NCI-H446 treated with DMSO at 0.1 percent for 48 hours (cell line): ENCODE measurements around the gene NACC2.
A peak's percentile ranks its signal among the peaks of the same experiment; 100 is the strongest.
"Not testable (repeated sequence)": the region's sequence is repeated elsewhere in the genome, so short reads cannot be mapped to it uniquely, and the experiment has no call there.

Experiments
- DNase-seq: peaks from one replicate; lab custom pipeline; 2025; lab: John Stamatoyannopoulos, UW

The NACC2 gene

DNA sequence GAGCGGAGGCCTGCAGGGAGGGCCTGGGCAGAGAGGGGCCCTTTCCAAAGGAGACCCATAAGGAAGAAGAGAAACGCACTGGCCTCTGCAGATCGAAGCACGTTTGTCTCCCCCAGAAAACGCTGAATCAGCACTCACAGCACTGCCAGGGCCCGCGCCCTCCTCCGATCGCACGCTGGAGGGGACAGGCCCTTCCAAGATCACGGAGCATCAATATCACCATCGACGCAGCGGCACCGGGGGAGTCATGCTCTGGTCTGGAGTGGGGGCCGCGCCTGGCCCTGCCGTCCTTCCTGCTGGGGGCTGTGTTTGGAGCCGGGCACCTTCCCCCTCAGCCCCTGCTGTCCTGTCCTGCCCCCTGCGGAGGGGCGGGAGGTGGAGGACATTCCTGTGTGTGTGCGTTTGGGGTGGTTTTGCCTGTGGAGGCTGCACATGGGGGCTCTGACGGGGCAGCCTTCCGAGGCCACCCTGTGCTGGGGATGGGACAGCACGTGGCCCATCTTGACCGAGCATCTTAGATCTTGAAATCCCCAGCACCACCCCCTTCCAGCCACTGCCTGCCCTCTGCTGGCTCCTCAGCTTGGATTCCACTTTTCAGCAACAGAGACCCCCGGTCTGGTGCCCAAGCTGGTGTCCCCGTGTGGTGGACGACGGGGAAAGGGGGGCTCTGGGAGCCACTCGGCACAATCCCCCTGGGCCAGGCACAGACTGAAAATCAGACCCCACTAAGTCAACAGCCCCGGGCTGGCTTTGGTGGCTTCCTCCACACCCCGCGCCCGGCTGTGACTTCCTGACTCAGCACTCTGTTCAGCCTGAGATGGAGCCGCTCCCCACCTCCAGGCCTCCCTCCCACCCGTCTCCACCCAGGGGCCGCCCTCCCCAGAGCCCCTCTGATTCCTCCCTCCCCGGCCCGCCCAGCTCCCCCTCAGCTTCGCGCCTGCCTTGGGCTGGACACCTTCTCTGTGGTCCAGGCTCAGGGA is 15.3 kb upstream of the NACC2 start:
- no peak for DNase-seq

DNA sequence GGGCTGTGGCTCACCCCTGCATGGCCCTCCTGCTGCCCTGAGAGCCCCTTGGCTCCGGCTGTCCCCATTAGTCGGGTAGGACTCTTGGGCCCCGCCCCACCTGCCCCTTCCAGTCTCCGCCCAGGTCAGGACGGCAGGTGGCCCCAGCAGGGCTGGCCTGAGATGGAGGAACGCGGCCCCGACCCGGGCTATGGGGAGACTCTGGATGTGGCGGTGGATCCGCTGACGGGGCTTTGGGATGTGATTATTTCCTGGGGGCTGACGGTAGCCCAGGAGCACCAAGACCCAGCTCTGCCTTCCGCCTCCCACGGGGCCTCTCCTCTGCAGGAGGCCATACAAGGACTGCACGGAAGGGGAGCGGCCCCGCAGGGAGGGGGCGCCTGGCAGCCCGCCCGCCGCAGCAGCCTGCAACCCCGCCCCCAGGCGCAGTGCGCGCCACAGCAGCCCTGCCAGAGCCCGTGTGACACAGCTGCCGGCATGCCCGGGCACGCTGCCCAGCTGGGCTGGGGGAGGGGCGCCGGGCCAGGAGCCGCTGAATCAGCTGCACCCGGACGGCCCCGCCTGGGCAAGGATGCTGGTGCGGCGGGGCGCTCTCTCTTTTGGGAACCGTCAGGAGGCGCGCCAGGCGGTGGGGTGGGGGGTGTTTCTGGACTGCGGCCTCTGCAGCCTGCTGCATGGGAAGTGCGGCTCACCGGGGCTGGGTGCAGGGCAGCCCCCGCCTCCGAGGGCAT is 14.4 kb upstream of the NACC2 start:
- peak; percentile 43 for DNase-seq

DNA sequence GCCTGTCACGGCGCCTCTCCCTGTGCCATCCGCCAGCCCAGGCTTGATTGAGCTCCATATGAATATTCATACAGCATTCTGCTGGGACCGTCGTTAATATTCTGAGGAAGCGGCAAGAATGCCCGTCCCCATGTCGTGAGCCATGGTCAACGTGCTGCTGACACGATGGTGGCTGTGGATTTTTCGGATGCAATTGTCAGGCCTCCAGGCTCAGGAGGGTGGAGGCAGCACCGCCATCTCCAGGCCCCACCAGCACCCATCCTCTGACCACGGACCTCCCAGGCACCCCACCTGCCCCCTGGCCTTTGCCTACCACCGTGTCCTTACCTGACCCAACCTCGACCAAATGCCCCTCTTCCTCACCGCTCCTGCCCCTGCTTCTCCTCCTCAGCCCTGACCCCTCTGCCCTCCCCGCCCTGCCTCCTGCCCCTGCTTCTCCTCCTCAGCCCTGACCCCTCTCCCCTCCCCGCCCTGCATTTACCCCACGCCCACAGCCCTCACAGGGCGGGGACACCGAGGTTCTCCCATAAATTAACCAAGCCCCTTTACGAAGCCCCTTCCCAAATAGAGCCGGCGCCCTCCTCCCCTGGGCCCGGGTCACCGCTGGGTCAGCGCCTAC is 13.7 kb upstream of the NACC2 start:
- DNase-seq: no peak

DNA sequence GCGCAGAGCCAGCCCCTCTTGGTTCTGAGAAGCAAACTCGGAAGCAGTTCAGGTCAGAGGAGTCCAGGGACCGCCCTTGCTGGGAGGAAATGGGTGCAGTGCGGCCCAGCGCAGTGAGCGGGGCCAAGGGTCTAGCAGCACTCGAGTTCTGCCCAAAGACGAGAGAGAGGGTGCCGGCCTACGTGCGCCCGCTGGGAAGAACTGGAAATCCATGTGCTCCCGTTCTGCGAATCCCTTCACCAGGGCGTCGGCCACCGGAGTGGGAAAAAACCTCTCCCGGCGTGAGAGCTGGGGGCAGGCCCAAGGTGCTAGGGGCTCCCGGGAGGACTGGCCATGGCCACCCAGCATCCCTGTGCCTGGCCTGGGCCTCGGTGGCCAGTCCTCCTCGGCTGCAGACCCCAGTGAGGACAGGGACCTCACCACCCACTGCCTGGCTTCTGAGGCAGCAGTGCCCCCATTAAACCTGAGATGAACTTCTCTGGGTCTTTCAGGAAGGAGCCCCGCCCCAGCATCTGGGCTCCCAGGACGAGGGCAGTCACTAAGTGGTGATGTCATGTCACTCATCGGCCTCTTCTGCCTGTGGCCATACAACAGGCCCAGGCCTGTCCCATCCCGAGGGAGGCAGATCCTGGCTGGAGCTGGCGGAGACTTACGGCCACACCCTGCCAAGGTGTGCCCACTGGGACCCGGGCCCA is 13.0 kb upstream of the NACC2 start:
- peak; percentile 39 for DNase-seq

DNA sequence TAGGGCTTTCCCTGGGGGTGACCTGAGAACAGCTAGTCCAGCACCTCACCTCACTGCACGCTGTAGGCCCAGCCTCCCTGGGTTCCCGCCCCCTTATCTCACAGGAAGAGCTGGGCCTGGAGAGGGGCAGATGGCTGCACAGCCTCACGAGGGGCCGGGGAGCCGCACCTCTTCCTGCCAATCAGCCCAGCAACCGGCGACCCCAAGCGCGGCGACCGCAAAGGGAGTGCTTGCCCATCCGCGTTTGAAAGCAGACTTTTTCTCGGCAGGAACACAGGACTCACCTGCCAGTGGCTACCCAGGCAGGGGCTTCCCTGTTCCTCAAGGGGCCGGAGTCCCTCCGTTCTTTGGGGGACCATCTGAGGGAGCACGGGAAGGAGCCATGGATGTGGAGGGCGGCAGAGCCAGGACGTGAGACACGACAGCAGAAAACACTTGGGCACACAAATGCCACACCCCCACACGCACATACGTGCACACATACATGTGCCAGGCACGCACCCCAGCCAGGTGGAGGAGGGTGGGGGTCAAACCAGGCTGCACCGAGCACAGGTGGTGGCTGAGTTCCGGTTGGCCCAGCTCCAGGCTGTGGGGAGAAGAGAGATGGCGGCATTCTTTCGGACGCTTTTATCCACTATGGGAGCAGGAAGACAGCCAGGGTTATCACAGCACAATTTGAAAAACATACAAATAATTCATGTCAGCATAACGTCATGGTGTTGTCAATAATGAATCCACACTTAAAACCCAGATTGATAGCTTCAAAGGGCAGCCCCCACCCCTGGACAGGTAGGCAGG is 12.3 kb upstream of the NACC2 start:
- no peak for DNase-seq

DNA sequence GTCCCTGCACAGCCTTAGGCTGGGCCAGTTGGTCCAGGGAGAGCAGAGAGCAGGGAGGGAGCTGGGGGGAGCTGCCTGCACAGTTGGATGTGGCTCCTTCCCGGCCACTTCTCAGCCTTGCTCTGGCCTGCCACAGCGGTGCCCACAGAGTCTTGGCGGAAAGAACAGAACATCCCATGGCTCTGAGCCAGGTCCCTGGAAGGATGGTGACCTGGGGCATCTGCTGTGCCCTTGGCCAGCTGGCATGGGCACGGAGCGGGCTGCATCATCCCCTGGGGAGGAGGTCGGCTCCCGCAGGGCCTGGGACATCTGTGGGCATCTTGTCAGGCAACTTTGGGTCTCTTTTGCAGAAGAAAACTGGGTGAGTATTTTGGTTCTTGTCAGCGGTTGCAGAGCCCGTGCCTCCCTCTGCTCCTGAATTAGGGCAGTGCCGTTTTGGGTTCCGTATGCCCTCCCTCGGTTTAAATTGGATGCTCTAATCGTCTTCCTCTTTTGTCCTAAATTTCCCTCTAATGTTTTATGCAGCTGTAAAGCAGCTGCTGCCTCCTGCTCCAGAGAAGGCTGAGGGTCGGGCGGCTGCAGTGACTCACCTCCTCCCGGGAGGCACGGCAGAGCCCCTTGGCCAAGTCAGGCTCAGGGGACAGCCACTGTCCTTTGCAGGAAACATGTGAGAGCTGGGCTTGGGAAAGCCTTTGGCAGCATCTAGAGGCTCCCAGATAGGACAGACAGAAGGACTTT is 10.5 kb upstream of the NACC2 start:
- no peak for DNase-seq

DNA sequence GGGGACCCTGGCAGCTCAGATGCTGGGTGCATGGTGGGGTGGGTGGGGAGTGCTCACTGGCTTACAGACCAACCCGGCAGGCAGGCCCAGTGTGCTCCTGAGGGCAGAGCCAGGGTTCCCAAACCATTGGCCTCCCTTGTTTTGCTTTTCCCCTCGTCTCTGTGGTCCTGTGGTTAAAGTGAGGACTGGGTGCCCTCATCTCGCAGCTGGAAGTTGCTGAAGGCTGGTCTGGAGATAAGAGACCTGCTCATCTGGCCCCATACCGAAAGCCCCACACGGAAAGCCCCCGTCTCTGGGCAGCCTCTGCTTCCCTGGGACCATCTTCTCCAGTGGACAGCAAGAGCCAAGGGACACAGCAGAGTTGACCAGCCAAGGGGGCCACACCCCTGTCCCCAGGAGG is 9.8 kb upstream of the NACC2 start:
- DNase-seq: no peak

DNA sequence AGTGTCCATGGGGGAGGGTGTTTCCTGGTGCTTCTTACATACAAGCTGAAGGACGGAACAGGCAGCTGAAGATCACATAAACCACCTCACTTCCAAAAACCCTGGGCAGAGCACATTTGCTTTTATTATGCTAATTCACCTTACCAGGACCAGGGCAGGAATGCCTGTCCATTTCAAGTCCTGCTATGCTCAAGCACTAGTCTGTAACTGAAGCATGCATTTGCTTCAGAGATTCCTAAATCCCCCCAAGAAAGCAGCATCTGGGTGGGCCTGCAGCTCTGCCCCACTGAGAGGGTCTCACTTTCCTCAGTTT is 9.4 kb upstream of the NACC2 start:
- DNase-seq: no peak

DNA sequence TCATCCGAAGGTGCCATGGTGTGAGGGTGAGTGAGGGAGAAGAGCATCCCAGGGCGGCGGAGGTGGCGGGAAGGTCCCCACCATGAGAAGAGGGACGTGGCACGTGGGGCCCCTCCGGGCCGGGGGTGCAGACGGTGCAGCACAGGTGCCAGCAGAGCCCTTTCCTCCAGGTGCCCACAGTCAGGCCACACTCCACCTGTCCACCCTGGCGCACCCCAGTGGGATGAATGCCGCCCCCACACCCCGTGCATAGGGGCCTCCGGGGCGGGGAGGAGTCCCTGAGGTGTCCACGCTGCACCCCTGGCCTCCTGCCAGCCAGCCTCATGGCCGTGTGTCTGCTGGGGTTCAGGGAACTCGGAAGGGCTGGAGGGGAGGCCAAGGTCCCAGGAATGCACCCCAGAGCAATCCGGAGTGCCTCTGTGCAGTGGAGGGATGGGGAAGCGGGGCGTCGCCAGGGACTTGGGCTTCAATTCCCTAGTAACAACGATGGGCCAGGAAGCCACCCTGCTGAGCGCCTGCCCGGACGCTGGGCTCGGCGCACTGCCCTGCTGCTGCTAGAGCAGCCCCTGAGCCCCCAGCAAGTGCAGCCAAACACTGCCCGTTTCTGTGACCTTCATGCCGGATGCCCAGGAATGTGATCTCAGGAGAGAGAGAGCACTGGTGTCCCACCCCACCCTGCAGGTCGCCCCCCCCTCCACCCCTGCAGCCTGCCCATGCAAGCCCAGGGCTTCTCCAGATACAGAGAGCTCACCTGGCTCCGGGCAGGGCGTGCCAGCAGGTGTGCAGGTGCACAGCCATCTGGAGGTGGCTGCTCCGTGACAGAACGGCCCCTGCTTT is 8.8 kb upstream of the NACC2 start:
- DNase-seq: no peak

DNA sequence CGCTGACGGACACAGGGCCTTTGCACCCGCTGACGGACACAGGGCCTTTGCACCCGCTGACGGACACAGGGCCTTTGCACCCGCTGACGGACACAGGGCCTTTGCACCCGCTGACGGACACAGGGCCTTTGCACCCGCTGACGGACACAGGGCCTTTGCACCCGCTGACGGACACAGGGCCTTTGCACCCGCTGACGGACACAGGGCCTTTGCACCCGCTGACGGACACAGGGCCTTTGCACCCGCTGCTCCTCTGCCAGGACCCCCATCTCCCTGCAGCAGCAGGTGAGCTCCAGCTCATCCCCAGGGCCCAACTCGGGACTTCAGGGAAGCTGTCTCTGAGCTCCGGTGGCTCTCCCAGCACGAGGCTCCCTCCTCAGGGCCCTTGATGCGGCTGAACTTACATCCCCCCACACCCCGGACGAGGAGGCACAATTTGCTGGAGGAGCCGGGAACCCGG is 6.6 kb upstream of the NACC2 start:
- not testable (repeated sequence) for DNase-seq

DNA sequence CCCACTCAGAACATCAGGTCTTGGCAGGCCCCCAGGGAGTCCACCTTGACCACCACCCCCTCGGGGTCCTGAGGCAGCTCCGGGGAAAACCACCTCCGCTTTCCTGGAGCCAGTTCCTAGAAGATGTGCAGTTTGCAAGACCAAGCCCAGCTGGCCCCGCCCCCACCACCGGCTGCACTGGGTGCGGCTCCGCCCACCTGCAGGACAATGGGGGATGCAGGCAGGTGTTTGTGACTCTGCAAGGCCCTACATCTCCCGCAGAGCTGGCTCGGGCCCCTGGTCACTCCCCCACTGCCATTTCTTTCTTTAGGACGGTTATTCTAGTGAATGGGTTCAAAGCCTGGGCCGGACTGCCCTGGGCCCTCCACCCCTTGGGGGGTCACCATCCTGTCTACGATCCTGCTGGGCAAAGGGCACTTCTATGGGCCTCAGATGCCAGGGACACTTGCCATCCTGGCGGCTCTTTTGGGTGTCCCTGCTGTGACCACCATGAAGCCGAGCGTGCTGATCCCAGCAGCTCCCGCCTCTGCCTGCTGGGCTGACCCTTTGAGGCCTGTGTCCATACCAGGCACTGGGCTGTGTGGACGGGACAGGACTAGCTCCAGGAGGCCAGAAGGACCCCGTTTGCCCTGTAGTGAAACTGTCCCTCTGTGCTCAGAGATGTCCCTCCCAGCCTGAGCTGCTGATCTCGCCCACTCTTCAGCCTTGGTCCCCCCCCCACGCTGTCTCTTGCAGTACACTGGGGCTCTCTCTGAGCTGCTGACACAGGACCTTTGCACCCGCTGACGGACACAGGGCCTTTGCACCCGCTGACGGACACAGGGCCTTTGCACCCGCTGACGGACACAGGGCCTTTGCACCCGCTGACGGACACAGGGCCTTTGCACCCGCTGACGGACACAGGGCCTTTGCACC is 5.9 kb upstream of the NACC2 start:
- no peak for DNase-seq

DNA sequence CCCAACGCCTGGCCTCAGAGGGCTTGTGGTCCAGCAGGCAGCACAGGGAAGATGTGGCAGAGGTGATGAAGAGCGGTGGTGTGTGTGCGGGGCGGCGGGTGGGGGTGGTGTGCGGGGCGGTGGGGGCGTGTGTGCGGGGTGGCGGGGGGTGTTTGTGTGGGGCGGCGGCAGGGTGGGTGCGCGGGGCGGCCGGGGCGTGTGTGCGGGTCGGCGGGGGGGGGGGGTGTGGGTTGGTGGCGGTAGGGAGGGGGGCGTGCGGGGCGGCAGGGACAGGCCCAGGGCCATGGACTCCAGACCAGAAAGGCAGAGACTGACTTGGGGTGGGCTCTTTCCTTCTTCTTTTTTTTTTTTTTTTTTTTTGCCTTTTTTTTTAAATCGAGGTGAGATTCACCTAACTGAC is 4.5 kb upstream of the NACC2 start:
- no peak for DNase-seq

DNA sequence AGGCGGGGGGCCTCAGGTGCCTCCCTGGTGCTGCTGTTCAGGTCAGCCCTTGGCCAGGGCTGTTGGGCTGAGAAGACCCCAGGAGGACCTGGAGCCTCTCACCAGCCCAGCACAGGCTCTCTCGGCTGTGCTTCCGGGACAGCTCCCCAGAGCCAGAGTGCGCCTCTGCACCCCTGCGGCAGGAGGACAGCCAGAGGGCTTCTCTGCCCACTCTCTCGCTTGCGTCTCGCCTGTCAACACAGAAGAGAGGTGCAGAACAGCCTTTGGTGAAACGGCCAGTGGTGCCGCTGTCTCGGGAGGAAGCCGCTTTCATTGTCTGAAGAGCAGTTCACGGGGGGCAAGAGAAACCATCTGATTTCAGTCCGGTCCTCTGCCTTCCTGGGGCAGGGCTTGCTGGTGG is 3.8 kb upstream of the NACC2 start:
- no peak for DNase-seq

DNA sequence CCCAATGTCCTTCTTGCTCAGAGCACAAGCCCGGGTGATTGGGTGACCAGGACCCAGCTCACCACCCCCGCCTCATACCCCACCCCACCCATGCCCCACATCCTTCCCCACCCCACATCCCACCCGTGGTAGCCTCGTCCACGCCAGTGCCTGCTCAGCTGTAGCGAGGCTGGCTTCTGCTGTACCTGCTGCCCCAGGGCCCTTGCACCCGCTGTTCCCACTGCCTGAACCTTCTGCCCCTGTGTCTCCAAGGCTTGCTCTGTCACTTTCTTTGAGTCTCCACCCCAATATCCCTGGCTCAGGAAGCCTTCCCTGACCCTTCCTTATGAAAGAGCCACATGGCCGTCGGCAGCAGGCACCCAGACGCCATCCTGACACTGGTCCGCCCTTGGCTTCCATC is 3.1 kb upstream of the NACC2 start:
- no peak for DNase-seq

DNA sequence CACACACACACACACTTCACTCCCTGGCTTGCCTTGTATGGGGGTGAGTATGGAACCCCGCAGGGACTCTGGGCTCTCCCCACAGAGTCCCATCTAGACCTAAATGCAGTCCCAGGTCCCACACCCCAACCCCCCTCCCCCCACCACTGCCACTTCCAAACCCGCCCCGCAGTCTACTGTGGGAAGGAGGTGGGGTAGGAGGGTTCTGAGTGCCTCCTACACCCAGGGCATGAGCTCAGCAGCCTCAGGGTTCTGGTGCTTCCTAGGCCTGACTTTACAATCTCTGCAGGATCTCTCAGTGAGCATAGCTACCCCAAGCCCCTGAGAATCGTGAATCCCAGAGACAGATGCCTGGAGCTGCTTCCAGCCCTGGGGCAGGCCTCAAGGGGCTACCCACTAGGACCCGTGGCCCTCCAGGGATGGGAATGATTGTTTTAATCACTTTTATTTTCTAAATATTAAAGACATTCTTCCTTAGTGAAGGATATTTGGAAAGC is 1.5 kb upstream of the NACC2 start:
- DNase-seq: no peak

DNA sequence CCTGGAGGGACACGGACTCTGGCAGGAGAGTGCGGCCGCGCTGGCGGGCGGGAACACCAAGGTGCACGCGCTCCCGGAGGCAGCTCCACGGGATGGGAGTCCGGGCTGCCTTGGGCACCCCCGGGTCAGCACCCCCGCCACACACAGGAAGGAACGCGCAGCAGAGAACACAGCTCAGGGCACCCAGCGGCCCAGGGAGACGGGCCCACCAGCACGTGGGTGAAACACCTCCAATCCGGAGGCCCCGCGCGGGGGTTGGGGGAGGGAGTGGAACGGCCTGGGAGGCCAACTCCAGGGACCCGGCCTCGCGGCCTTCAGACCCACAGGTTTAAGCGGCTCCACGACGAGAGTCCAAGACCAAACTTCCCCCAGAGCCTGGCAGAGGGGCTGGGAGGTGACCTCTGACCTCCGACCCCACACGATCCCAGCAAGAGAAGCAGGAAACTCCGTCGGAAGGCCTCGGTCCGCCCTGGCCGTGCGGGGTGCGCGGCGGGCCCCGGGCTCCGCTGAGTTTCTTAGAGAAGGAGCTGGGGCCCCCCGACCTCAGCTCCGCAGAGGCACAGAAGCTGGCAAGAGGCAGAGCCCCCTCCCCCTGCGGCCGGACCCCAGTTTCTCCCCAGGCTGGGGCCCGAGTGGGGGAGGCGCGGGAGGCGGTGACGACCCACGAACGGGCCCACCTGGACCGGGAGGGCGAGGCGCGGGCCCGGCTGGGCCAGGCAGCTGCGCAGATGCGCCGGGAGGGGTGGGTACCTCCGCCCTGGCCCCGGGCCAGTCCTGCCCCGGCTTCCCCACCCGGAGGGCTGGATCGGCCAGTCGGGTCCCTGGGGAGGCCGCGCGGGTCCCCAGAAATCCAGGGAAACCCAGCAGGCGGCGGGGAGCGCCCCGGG is 851 bp downstream of the NACC2 start:
- no peak for DNase-seq

DNA sequence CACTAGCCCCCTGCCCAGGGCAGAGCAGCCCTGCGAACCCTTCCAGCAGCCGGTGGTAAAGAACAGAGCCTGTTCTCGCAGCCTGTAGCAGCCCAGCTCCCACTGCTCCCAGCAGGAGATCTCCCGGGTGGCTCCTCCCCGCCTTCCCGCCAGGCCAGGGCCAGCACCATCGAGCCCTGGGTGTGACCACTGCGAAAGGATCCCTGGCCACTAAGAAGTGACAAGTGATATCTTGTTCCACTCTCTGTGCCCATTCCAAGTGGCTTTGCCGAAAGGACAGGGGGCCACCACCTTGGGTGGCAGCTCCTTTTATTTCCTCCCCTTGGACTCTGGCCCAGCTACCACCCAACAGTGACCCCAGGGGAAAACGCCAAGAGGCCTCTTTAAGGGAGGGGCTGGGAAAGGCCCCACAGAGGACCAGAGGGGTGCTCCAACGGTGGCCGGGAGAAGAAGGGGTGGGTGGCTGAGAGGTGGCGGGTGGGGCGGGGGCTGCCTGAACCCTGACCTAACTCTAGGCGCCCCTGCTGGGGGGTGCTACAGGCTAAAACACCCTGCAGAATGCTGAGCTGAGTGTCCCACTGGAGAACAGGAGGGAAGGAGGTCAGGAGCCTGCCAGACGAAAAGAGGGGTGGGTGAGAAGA is 1.6 kb downstream of the NACC2 start:
- DNase-seq: no peak
